GM12878 (cell line): ENCODE results near the gene PLPPR1.

Source experiments
- BCLAF1 ChIP-seq: fragments of 450-650 bp; IDR thresholded peaks from 2 replicates; pipeline ENCODE4 v1.6.1; 2017; ENCODE audit warnings: antibody characterized with exemption, mild to moderate bottlenecking, moderate library complexity
- CTCF ChIP-seq, 3 experiments: IDR thresholded peaks in 2 of 3; conservative IDR thresholded peaks in 1 of 3; 2 replicates each; pipeline ENCODE4 v1.5.1; 2011; ENCODE audit warnings: low read depth in 3 of 3, low read length in 3 of 3, mild to moderate bottlenecking in 3 of 3, control low read depth in 2 of 3, moderate library complexity in 2 of 3, inconsistent platforms in 1 of 3, mixed read lengths in 1 of 3; ENCODE audit not compliant: control insufficient read depth in 2 of 3, insufficient read depth in 1 of 3; ENCODE audit errors: extremely low read depth in 1 of 3
- MAX ChIP-seq: IDR thresholded peaks from 2 replicates; pipeline ENCODE4 v1.6.1; 2012; ENCODE audit warnings: low read depth, low read length, improper control_type of control experiment
- POLR2AphosphoS5 ChIP-seq: IDR thresholded peaks from 2 replicates; pipeline ENCODE4 v1.6.1; 2011; ENCODE audit warnings: mild to moderate bottlenecking, low read length, inconsistent platforms
- TBL1XR1 ChIP-seq: IDR thresholded peaks from 2 replicates; pipeline ENCODE4 v1.6.1; 2012; ENCODE audit warnings: low read depth, low read length, improper control_type of control experiment
- USF2 ChIP-seq: IDR thresholded peaks from 2 replicates; pipeline ENCODE4 v1.6.1; 2011; ENCODE audit warnings: low read depth, low read length, improper control_type of control experiment, borderline replicate concordance
- ZNF274 ChIP-seq: IDR thresholded peaks from one replicate; pipeline ENCODE4 v1.8.0; 2011; ENCODE audit not compliant: insufficient read length, insufficient read depth

- TF ChIP-seq CTCF (IDR thresholded peaks at IDR 0.05 in 2 of 3, conservative IDR thresholded peaks at IDR 0.05 in 1 of 3; ENCODE audit: control insufficient read depth in 2 of 3, extremely low read depth in 1 of 3, insufficient read depth in 1 of 3, low read depth in 3 of 3, low read length in 3 of 3), result no peak
- TF ChIP-seq TBL1XR1, result no peak
- TF ChIP-seq POLR2AphosphoS5, result no peak
- TF ChIP-seq USF2, result no peak
- no peak for TF ChIP-seq ZNF274
- TF ChIP-seq BCLAF1, result no peak
- no peak for TF ChIP-seq MAX
Measured at GRCh38 chr9:101269591-101270283, 241.2 kb downstream of the PLPPR1 start.
